ENCODE measurements around the gene KLF2. TPM values are rescaled to one million over a fixed set of nuclear protein-coding genes. Genes with fewer than 3 reads are reported as not detected.
"Not testable (repeated sequence)": the region's sequence is repeated elsewhere in the genome, so short reads cannot be mapped to it uniquely, and the experiment has no call there.

Gene KLF2
- total RNA-seq: under 0.01 and 0.64 TPM in 2 replicates

DNA sequence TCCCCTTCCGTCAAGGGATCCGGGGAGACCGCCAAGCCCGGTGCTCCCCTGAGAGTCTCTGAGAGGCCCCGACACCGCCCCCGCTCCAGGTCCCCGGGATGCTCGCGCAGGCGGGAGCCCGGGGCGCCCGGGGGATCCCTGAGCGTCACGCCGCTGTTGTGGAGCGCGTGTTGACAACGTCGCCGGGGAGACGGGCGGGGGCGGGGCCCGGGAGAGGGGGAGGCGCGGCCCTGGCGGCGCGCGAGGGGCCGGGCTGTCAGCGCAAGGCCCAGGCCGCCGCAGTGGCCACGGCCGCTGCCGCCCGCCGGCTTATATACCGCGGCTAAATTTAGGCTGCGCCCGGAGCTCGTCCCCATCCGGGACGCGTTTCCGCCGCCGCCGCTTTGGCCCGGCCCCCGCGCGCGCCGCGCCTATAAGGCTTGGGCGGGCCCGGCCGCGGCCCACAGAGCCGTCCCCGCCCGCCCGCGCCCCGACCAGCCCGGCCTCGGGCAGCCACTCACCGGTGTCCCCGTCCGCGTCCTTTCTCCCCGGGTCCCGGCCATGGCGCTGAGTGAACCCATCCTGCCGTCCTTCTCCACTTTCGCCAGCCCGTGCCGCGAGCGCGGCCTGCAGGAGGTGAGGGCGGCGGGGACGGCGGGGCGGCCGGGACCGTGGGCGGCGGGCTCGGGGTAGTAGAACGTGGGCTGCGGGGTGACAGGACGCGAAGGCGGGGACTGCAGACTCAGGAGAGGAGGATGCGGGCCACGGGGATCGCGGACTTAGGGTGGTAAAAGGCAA, at the start of gene KLF2:
Gene KLF2, plus strand, starts transcription at position 443 of the 777 bp plus-strand sequence. Its CDS starts 98 bp downstream, at position 541.
- DNase-seq (ENCODE audit: low read depth) (peak; percentile 49), FAIRE-seq (no peak)
- TF ChIP-seq, protein P1, sequence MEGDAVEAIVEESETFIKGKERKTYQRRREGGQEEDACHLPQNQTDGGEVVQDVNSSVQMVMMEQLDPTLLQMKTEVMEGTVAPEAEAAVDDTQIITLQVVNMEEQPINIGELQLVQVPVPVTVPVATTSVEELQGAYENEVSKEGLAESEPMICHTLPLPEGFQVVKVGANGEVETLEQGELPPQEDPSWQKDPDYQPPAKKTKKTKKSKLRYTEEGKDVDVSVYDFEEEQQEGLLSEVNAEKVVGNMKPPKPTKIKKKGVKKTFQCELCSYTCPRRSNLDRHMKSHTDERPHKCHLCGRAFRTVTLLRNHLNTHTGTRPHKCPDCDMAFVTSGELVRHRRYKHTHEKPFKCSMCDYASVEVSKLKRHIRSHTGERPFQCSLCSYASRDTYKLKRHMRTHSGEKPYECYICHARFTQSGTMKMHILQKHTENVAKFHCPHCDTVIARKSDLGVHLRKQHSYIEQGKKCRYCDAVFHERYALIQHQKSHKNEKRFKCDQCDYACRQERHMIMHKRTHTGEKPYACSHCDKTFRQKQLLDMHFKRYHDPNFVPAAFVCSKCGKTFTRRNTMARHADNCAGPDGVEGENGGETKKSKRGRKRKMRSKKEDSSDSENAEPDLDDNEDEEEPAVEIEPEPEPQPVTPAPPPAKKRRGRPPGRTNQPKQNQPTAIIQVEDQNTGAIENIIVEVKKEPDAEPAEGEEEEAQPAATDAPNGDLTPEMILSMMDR (IDR thresholded peaks at IDR 0.05; ENCODE audit: insufficient read depth, low read length, severe bottlenecking): no peak
- peaks cover 4% of the 10 kb centered on the region for H3K27me3 ChIP-seq (ENCODE audit: control insufficient read depth, insufficient read depth, low read length)
- H3K36me3 ChIP-seq (ENCODE audit: control insufficient read depth, insufficient read depth, low read length): no peaks in the 10 kb centered on the region
- peak within 1 kb of the TSS; percentile 43 for H3K4me3 ChIP-seq (ENCODE audit: low read depth, low read length)

DNA sequence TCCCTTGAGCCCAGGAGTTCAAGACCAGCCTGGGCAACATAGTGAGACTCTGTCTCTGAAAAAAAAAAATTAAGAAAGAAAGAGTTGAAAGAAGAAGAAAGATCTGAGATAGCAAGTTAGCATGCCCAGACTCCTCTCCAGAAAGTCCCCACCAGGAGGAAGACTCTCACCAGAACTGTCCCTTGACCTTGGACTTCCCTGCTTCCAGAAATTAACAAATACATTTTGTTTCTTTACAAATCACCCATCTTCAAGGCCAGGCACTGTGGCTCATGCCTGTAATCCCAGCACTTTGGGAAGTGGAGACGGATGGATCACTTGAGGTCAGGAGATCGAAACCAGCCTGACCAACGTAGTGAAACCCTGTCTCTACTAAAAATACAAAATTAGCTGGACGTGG, 44.3 kb upstream of the KLF2 start:
- Histone ChIP-seq H3K27me3 (ENCODE audit: control insufficient read depth, insufficient read depth, low read length) (peaks cover 1% of the 10 kb centered on the region), H3K4me3 (ENCODE audit: low read depth, low read length) (no peak overlapping the region), H3K36me3 (ENCODE audit: control insufficient read depth, insufficient read depth, low read length) (no peaks in the 10 kb centered on the region)
- no peak for DNase-seq (ENCODE audit: low read depth)
- no peak for FAIRE-seq
- TF ChIP-seq, protein P1 (IDR thresholded peaks at IDR 0.05; ENCODE audit: insufficient read depth, low read length, severe bottlenecking): no peak

DNA sequence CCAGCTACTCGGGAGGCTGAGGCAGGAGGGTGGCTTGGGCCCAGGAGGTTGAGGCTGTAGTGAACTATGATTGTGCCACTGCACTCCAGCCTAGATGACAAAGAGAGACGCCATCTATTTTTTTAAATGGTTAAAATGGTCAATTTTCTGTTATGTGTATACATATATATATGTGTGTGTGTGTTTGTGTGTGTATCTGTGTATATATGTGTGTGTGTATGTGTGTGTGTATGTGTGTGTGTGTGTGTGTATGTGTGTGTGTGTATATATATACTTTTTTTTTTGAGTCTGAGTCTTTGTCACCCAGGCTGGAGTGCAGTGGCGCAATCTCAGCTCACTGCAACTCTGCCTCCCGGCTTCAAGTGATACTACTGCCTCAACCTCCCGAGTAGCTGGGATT, 42.9 kb upstream of the KLF2 start:
- DNase-seq (ENCODE audit: low read depth) (no peak), FAIRE-seq (no peak)
- TF ChIP-seq, protein P1 (IDR thresholded peaks at IDR 0.05; ENCODE audit: insufficient read depth, low read length, severe bottlenecking): no peak
- H3K4me3 ChIP-seq (ENCODE audit: low read depth, low read length): no peak overlapping the region
- no peaks in the 10 kb centered on the region for H3K36me3 ChIP-seq (ENCODE audit: control insufficient read depth, insufficient read depth, low read length)
- no peaks in the 10 kb centered on the region for H3K27me3 ChIP-seq (ENCODE audit: control insufficient read depth, insufficient read depth, low read length)

DNA sequence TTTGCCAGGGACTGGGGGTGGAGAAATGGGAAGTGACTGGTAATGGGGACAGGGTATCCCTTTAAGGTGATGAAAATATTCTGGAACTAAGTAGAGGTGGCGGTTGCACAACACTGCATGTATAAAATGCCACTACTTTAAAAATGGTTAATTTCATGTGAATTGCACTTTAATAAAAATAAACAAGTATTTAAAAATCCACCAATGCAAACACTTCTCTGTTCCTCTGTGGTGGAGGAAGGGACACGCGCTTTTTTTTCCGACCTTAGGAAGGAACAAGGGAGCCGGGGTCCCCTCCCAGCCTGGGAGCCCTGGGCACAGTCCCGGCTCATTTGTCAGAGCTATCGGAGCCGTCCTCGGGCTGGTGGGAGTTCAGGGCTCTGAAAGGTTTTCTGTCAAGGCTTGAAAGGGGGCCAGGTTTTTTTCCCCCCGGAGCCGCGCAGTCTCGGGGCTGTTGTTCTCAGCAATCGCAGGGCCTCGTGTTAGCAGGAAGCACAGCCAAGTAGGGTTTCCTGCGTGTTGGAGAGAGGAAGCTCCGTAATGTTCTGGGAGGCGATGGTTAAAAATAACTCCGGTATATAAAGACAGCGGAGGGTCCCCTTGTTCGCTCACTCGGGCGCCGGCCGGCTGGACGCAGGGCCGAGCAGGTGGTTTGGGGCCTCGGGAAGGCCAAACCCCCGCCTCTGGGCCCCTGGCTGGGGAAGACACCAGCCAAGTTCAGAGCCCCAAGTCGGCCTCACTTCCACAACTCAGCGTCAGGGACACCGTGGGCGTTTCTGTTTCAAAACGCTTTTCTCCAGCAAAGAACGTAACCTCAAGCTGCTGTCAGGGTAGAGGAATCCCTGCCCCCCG, 41.2 kb upstream of the KLF2 start:
- Histone ChIP-seq H3K4me3 (ENCODE audit: low read depth, low read length) (no peak overlapping the region), H3K36me3 (ENCODE audit: control insufficient read depth, insufficient read depth, low read length) (no peaks in the 10 kb centered on the region), H3K27me3 (ENCODE audit: control insufficient read depth, insufficient read depth, low read length) (peaks cover 2% of the 10 kb centered on the region)
- FAIRE-seq (no peak), DNase-seq (ENCODE audit: low read depth) (peak; percentile 5)
- TF ChIP-seq, protein P1 (IDR thresholded peaks at IDR 0.05; ENCODE audit: insufficient read depth, low read length, severe bottlenecking): no peak

DNA sequence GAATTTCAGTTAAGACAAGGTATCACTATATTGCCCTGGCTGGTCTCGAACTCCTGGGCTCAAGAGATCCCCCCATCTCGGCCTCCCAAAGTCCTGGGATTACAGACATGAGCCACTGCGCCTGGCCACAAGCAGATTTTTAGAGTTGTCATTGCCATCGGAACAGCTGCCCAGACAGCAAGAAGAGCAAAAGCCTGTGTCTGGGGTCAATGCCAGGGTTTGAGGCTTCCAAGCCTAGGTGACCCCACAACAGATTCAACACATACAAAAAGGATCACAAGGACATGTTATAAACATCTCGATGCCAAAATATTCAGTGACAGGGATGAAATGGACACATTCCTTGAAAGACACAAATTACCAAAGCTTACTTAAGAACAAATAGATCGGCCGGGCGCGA, 40.1 kb upstream of the KLF2 start:
- no peak for FAIRE-seq
- Histone ChIP-seq H3K36me3 (ENCODE audit: control insufficient read depth, insufficient read depth, low read length) (no peaks in the 10 kb centered on the region), H3K4me3 (ENCODE audit: low read depth, low read length) (no peak overlapping the region), H3K27me3 (ENCODE audit: control insufficient read depth, insufficient read depth, low read length) (peaks cover 2% of the 10 kb centered on the region)
- no peak for DNase-seq (ENCODE audit: low read depth)
- TF ChIP-seq, protein P1 (IDR thresholded peaks at IDR 0.05; ENCODE audit: insufficient read depth, low read length, severe bottlenecking): no peak

DNA sequence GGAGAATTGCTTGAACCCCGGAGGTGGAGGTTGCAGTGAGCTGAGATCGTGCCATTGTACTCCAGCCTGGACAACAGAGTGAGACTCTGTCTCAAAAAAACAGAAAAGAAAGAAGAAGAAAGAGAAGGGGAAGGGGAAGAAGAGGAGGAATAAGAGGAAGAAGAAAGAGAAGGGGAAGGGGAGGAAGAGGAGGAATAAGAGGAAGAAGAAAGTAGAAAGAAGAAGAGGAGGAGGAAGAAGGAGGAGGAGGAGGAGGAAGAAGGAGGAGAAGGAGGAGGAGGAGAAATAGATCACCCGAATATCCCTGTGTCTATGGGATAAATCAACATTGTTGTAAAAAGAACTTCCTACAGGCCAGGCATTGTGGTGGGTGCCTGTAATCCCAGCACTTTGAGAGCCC, 39.5 kb upstream of the KLF2 start:
- FAIRE-seq; H3K36me3 ChIP-seq (ENCODE audit: control insufficient read depth, insufficient read depth, low read length); H3K27me3 ChIP-seq (ENCODE audit: control insufficient read depth, insufficient read depth, low read length); H3K4me3 ChIP-seq (ENCODE audit: low read depth, low read length); DNase-seq (ENCODE audit: low read depth): not testable (repeated sequence)

Data from bronchial epithelial cell (primary cell).